K562 (cell line): ENCODE data around the gene KIAA1958. TPM values are rescaled to one million over a fixed set of nuclear protein-coding genes. Genes with fewer than 3 reads are reported as not detected.

Experiments used
- AFF1 ChIP-seq, 2 experiments: fragments of 450-650 bp; IDR thresholded peaks; 2 replicates each; pipeline ENCODE4 v1.6.1; 2018; ENCODE audit warnings: mild to moderate bottlenecking in 2 of 2, low read depth in 1 of 2; ENCODE audit not compliant: partially characterized antibody in 2 of 2
- CXXC5 ChIP-seq: fragments of 250-450 bp; sonication (Bioruptor Pico); IDR thresholded peaks from 2 replicates; pipeline ENCODE4 v1.8.0; 2022; ENCODE audit warnings: inconsistent platforms, mild to moderate bottlenecking, moderate library complexity
- MED1 ChIP-seq: sonication (generic); formaldehyde crosslinking; IDR thresholded peaks from 2 replicates; pipeline ENCODE4 v1.8.1; 2023; ENCODE audit warnings: missing genetic modification reagents, borderline replicate concordance
- MEF2A ChIP-seq: IDR thresholded peaks from 2 replicates; pipeline ENCODE4 v1.6.1; 2011; ENCODE audit warnings: low read depth, mild to moderate bottlenecking, low read length, moderate library complexity; ENCODE audit not compliant: control insufficient read depth
- MYC ChIP-seq, 2 experiments: fragments of 250-450 bp in 1 of 2; sonication (Bioruptor Pico) in 1 of 2; IDR thresholded peaks; 2 replicates each; pipeline versions ENCODE4 v1.5.1 to v1.6.1; 2012 to 2021; ENCODE audit warnings: low read depth in 2 of 2, borderline replicate concordance in 1 of 2, improper control_type of control experiment in 1 of 2, low read length in 1 of 2, mild to moderate bottlenecking in 1 of 2, moderate library complexity in 1 of 2
- NR4A1 ChIP-seq, 2 experiments: fragments of 250-450 bp in 1 of 2; fragments of 450-650 bp in 1 of 2; sonication (Bioruptor Pico) in 1 of 2; IDR thresholded peaks; 2 replicates each; pipeline versions ENCODE4 v1.4.0 to v1.6.1; 2016 to 2020; ENCODE audit warnings: mild to moderate bottlenecking in 2 of 2, missing compliant biosample characterization in 1 of 2, missing genetic modification characterization in 1 of 2, moderate library complexity in 1 of 2
- NRF1 ChIP-seq, 2 experiments: fragments of 450-650 bp; IDR thresholded peaks in 1 of 2; conservative IDR thresholded peaks in 1 of 2; 2 replicates each; pipeline ENCODE4 v1.6.1; 2014; ENCODE audit warnings: mild to moderate bottlenecking in 2 of 2
- POLR2G ChIP-seq: fragments of 200-400 bp; formaldehyde crosslinking; IDR thresholded peaks from 2 replicates; pipeline ENCODE4 v1.6.1; 2017; ENCODE audit warnings: low read depth, mild to moderate bottlenecking, antibody characterized with exemption, low read length, moderate library complexity
- SETDB1 ChIP-seq: IDR thresholded peaks from one replicate; pipeline ENCODE4 v1.6.1; 2012; ENCODE audit warnings: low read length, control low read depth, inconsistent platforms
- ZBTB40 ChIP-seq, 2 experiments: fragments of 450-650 bp in 1 of 2; sonication (generic) in 1 of 2; formaldehyde crosslinking in 1 of 2; IDR thresholded peaks; 2 replicates each; pipeline versions ENCODE4 v1.7.1 to v1.9.0; 2016 to 2022; ENCODE audit warnings: inconsistent platforms in 1 of 2, mild to moderate bottlenecking in 1 of 2, missing genetic modification reagents in 1 of 2
- ZEB2 ChIP-seq: fragments of 450-650 bp; IDR thresholded peaks from 2 replicates; pipeline ENCODE4 v1.6.1; 2016
- ZNF217 ChIP-seq: sonication (generic); formaldehyde crosslinking; IDR thresholded peaks from 2 replicates; pipeline ENCODE4 v1.8.0; 2022; ENCODE audit warnings: mild to moderate bottlenecking, missing genetic modification reagents
- polyA plus RNA-seq, 8 experiments: library from polyadenylated mRNA; depleted of rRNA in 4 of 8; stranded (reverse) in 5 of 8; unstranded in 3 of 8; fragments of >200 nt; fragmentation: Nextera tagmentation in 2 of 8; fragmentation: Illumina TruSeq in 1 of 8; extraction: Ambion mirVana in 2 of 8; extraction: Trizol in 1 of 8; gene quantifications; 2 replicates each; pipeline versions ENCODE4 v1.2.1 to v1.2.3, GENCODE V29; 2011 to 2014; ENCODE audit warnings: inconsistent platforms in 1 of 8, missing spikeins in 1 of 8
- total RNA-seq, 7 experiments: library from RNA; depleted of rRNA in 6 of 7; stranded (reverse); fragments of >200 nt in 6 of 7; fragmentation: Illumina TruSeq in 2 of 7; extraction: Trizol in 2 of 7; gene quantifications; 2 replicates each; pipeline versions ENCODE4 v1.2.1 to v1.2.3, GENCODE V29; 2011 to 2021; ENCODE audit warnings: low replicate concordance in 1 of 7

The KIAA1958 gene
- total and polyA plus RNA-seq, 9 of the 15 experiments (the other 6 are each of a cell fraction or from before 2014, with no cell fraction given), result 1.1 to 16.0 (median 10.1) TPM

GRCh38 chr9:112486221-112487007 lies at the start of gene KIAA1958 (continued):
- TF ChIP-seq ZEB2, result peak; percentile 84
- peak; percentile 97 for TF ChIP-seq POLR2G
- peak; percentile 85; the same call in 1 of the 2 replicates for TF ChIP-seq ZNF217
- no peak for TF ChIP-seq MED1 (CRISPR knock-in tag)
- peak; percentile 75 for TF ChIP-seq SETDB1
- peak; percentile 90 for TF ChIP-seq CXXC5 (CRISPR knock-in tag)
- TF ChIP-seq MYC (IDR thresholded peaks at IDR 0.05; ENCODE audit: low read depth, low read length), result peak; percentile 93
- TF ChIP-seq MYC (CRISPR knock-in tag; IDR thresholded peaks at IDR 0.05; ENCODE audit: borderline replicate concordance, low read depth), result peak; percentile 89
- TF ChIP-seq ZBTB40 (IDR thresholded peaks at IDR 0.05), result peak; percentile 91
- TF ChIP-seq ZBTB40 (CRISPR knock-in tag; IDR thresholded peaks at IDR 0.05), result peak; percentile 76; the same call in 1 of the 2 replicates
- peak; percentile 37 to 50; a peak in 2 of 4 replicates for TF ChIP-seq NRF1 (conservative IDR thresholded peaks at IDR 0.05 in 1 of 2, IDR thresholded peaks at IDR 0.05 in 1 of 2)
- no peak for TF ChIP-seq MEF2A
- peak; percentile 90; the same call in 1 of the 2 replicates for TF ChIP-seq NR4A1 (CRISPR knock-in tag; IDR thresholded peaks at IDR 0.05)
- TF ChIP-seq NR4A1 (tag; IDR thresholded peaks at IDR 0.05), result no peak
- TF ChIP-seq AFF1 (IDR thresholded peaks at IDR 0.05; ENCODE audit: low read depth in 1 of 2, partially characterized antibody in 2 of 2), result peak in 1 of 2 experiments; percentile 35
